IPS DF 4.7 (cell line): Measurements from ENCODE around the gene PPIB.

Experiments used
- DNase-seq: peaks from one replicate; pipeline ENCODE4 v3.0.0-alpha.2; 2013; ENCODE audit warnings: low spot score; ENCODE audit errors: extremely low read depth

PPIB gene

DNA sequence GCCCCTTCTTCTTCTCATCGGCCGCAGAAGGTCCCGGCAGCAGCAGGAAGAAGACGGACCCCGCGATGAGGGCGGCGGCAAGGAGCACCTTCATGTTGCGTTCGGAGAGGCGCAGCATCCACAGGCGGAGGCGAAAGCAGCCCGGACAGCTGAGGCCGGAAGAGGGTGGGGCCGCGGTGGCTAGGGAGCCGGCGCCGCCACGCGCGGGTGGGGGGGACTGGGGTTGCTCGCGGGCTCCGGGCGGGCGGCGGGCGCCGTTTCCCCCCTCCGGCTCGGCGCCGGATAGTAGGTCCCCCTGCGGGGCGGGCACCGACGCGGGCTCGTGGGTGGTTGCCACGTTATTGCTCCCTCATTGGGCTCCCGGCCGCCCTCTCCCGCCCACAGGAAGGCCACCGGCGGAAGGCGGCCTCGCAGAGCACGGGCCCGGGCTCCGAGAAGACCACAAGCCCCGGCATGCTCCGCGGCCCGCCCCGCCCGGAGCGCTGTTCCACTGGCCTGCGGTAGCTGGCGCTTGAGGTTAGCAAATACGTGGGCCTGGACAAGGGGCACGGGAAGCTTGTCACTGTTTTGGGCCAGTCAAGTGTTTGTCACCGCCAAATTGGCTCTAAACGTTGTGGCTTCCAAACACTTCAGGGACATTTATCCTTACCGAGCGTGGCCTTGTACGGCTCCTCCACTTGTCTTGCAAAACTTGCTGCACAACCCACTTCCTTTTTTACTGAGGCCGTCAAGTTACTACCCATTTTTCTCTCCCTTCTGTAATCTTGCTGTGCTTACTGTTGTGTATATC lies at the start of gene PPIB:
PPIB (minus strand) TSS at position 154 of the 790 bp plus-strand sequence; CDS start at position 118, 36 bp downstream.
- DNase-seq = no peak

GRCh38 chr15:64211696-64212095 lies 48.9 kb upstream of the PPIB start:
- no peak for DNase-seq

DNA sequence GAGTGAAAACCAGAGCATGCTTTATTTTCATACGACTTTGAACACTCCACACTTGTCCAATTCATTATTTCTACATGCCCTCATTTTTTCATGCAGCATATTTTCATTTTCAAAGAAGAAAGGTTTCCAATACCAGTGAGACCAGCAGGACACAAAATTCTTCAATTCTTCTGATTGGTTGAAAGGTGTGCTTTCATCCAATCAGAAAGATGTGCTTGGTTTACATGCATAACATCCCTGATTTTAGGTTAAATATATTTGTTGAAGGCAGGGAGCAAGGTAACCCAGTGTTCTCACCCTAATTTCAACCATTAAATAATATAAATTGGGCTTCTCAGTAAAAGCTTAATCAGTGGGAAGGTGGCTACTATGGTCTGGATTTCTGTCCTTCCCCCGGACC lies 47.5 kb upstream of the PPIB start:
- DNase-seq = no peak

DNA sequence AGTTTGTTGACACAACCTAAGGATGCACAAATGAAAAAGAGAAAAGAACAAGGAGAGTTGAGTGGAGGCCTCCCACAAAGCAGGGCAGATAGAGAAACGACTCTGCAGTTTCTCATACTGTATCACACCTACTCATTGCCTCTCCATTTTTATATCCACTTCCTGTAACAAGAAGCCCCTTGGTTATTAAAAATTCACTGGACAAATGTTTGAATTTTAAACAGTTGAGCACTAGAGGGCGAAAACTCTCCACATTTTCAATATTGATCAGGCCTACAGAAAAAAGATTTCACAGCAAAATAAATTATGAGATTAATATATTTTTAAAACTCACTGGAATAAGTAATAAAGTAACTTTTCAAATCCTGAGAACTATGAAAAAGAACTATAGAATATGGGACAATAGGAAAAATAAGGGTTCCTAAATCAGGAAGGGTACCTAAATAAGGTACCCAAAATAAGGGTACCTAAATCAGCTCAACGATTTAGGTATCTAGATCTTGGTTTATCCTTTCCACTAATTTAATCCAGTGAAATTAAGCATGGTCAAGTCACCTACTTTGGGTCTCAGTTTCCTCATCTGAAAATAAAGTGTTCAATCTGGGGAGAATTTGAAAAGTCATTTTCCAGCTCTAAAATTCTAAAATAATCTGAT lies 47.0 kb upstream of the PPIB start:
- DNase-seq = no peak

- DNase-seq = no peak
Observed at GRCh38 chr15:64205202-64205601, 42.4 kb upstream of the PPIB start.

GRCh38 chr15:64197425-64197824 lies 34.6 kb upstream of the PPIB start:
- DNase-seq = no peak

- DNase-seq = no peak
Observed at GRCh38 chr15:64193971-64194370, 31.1 kb upstream of the PPIB start.

GRCh38 chr15:64191971-64192830 lies 29.4 kb upstream of the PPIB start:
- DNase-seq = no peak

DNA sequence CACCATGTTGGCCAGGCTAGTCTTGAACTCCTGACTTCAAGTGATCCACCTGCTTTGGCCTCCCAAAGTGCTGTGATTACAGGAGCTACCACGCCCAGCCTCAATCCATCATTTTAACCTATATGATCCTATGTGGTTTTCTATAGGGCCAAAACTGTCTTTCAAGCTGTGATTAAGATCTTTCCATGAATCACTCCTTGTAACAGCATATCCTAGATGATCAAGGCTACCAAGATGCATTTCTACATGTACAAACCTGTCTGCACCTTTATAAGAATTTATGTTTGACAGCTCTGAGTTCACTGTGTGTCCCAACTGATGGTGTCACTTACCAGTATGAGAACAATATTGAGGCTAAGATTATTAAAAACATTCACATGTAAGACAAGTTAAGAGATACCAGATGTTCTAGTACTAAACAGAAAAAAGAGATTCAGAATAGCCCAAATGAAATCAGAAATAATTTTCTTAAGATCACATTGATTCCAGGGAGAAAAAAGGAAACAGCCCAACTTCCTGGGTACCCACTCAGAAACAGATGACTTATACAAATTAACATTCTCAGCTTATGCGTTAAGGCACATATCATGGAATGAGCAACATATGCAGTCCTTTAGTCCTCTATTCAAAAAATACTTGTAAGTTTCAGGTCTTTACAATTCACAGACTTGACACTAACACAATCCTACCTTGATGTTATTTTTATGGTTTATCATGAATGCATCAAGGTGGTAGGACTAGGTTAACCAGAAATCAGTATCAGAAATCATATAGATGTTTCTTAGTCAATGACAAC lies 24.8 kb upstream of the PPIB start:
- DNase-seq = no peak

- no peak for DNase-seq
Observed at GRCh38 chr15:64185146-64185911, 22.5 kb upstream of the PPIB start.

DNA sequence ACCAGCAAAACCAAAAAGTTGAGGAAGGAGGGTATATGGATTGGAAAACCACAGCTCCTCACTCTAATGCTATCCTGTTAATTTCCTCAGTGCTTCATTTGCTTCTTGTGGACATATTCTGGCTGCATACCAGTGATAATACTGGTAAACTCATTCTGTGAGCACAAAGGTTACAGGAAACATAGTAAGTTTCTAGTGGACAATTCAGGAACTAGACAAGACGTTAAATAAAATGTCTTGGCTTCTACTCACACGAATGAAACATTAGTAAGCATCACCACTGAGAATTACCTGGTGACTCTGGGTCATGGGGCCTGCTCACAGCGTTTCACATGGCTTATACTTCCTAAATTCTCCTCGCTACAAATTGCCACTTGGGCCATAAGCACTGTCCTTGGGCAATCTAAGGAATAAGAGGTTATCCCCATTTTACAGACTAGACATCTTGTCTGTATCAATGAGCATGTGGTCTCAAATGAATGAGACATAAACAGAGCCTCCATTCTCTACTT lies 20.1 kb upstream of the PPIB start:
- DNase-seq = no peak

DNA sequence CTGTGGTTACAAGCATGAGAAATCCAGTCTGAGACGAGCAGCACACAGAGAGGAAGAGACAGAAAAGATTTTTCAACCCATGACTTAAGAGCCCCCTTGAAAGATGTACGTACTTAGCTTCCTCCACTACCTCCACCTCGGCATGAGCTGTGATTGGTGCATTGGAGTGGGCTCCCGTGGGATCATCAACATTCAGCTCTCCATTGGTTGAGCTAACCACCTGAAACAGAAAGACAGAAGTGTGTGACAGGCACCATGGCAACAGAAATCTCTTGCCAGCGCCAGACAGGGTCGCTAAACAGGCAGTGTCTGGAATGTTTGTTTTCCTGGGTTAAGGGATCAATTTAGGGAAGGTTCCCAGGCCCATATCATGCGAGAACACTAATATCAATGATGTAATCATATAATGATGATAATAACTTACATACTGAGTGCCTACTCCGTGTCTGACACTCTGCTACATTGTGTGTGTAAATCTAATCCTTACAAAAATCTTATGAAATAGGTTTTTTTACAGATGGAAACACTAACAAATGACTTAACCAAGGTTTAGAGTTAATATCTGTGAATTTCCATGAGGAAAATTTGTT lies 17.5 kb upstream of the PPIB start:
- no peak for DNase-seq

GRCh38 chr15:64166102-64166890 lies 3.5 kb upstream of the PPIB start:
- DNase-seq = no peak

- no peak for DNase-seq
Observed at GRCh38 chr15:64164436-64164835, 1.6 kb upstream of the PPIB start.

DNA sequence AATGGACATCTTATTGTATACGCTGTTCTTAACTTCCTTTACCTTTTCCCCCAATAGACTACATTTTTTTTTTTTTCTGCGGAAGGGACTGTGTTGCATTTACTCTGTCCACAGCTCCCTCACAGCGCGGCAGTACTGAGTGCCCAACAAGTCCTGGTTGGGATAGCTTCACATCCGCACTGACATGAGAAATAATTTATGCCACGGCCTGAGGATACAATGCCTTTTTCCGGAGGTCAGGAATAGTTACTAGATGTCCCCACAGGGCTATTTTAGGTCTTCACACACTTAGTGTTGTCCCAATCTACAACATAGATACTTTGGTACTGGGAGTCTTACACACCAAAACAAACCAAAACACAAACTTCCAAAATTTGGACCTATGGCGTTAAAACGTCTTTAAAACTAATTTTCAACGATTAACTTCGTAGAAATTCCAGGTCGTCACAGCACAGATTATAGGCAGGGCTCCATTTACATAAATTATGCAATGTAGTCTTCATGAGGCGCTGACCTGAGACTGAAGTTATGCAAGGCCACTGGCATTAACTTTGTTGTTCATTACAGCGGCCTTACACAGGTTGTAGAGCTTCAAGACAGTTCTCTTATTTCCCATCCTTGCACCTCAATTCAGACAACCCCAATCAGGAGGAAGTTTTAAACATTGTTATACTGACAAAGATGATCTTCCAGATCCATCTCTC lies 989 bp upstream of the PPIB start:
- no peak for DNase-seq

- DNase-seq = no peak
Observed at GRCh38 chr15:64162478-64162868, 349 bp downstream of the PPIB start.

DNA sequence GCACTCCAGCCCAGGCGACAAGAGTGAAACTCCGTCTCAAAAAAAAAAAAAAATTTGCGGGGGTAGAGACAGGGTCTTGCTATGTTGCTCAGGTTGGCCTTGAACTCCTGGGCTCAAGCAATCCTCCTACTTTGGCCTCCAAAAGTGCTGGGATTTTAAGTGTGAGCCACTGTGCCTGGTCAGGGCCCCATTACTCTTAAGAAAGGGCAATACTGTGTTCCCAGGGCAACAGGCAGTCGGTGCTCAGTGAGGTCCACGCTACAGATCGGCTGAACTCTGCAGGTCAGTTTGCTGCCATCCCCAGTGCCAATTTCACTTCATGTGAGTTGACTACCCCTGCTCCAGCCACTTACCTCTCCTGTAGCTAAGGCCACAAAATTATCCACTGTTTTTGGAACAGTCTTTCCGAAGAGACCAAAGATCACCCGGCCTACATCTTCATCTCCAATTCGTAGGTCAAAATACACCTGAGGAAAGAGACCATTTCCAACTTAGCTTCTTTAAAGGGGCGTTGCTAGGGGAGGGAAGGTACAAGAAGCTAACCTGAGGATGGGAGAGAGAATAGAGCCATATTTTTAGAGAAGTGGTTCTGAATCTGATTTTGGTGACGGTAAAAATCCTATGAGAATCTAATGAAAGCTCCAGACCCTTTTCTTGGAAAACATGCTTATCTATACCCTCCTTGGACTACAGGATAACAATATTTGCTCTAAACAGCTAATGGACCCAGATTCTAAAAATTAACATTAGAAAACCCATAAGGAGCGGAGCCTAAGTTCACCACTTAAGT lies 939 bp downstream of the PPIB start:
- DNase-seq = no peak
